ENCODE data around the gene EARS2.
"Not testable (repeated sequence)": the region's sequence is repeated elsewhere in the genome, so short reads cannot be mapped to it uniquely, and the experiment has no call there.

Gene EARS2

DNA sequence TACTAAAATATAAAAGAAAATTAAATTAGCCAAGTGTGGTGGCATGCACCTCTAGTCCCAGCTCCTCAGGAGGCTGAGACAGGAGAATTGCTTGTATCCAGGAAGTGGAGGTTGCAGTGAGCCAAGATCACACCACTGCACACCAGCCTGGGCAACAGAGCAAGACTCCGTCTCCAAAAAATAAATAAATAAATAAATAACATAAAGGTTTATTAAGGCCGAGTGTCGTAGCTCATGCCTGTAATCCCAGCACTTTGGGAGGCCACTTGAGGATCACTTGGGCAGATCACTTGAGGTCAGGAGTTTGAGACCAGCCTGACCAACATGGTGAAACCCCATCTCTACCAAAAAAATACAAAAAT lies 16.4 kb downstream of the EARS2 start:
- not testable (repeated sequence) for DNase-seq (ENCODE audit: low read depth, low spot score); H3K27me3 ChIP-seq (ENCODE audit: control insufficient read depth, insufficient read depth, low read length); H3K27ac ChIP-seq (ENCODE audit: low read length); H3K9me3 ChIP-seq (ENCODE audit: control insufficient read depth, insufficient read depth, low read length); H3K4me3 ChIP-seq (ENCODE audit: low read length); H3K4me1 ChIP-seq (ENCODE audit: control insufficient read depth, insufficient read depth, low read length)
- peaks cover 35% of the 10 kb centered on the region; the same call in 1 of the 2 replicates for H3K36me3 ChIP-seq (ENCODE audit: control insufficient read depth, insufficient read depth, low read length)
- no CpG with 5 or more reads among the region's 3 CpGs for WGBS (ENCODE audit: insufficient coverage, insufficient read length)

DNA sequence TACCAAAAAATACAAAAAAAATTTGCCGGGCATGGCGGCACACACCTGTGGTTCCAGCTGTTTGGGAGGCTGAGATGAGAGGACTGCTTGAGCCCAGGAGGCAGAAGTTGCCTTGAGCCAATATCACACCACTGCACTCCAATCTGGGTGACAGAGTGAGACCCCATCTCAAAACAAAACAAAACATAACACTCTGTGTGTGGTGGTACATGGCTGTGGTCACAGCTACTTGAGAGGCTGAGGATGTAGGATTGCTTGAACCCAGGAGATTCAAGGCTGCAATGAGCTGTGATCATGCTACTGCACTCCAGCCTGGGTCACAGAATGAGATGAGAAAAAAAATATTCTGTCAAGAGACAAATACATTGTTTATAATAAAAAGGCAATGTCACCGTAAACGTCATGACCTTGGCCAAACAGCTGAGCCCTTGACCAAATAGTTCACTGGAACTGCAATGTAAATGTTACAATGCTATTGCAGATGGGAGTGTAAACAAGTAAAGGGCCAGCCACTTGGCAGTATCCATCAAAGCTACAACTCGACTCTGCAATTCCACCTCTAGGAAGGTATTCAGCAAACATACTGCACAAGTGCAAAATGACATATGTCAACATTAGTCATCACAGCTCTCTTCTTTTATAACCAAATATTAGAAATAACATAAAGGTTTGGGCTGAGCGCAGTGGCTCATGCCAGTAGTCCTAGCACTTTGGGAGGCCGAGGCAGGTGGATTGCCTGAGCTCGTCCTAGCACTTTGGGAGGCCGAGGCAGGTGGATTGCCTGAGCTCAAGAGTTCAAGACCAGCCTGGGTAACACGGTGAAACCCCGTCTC lies 16.9 kb downstream of the EARS2 start:
- Histone ChIP-seq H3K4me3 (ENCODE audit: low read length) (no peak overlapping the region), H3K4me1 (ENCODE audit: control insufficient read depth, insufficient read depth, low read length) (no peaks in the 10 kb centered on the region), H3K9me3 (ENCODE audit: control insufficient read depth, insufficient read depth, low read length) (no peaks in the 10 kb centered on the region), H3K36me3 (ENCODE audit: control insufficient read depth, insufficient read depth, low read length) (peaks cover 35% of the 10 kb centered on the region; the same call in 1 of the 2 replicates), H3K27me3 (ENCODE audit: control insufficient read depth, insufficient read depth, low read length) (no peaks in the 10 kb centered on the region), H3K27ac (ENCODE audit: low read length) (no peak overlapping the region)
- WGBS (ENCODE audit: insufficient coverage, insufficient read length): no CpG with 5 or more reads among the region's 11 CpGs
- no peak for DNase-seq (ENCODE audit: low read depth, low spot score)

DNA sequence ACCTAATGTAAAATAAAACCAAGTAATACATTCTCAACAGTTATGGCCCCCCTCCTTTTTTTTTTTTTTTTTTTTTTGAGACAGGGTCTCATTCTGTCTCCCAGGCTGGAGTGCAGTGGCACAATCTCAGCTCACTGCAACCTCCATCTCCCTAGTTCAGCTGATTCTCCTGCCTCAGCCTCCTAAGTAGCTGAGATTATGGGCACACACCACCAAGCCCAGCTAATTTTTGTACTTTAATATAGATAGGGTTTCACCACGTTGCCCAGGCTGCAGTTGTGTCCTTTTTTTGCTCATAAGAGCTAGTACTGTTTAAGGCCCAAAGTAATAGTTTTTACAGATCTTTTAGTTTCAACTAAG lies 18.3 kb downstream of the EARS2 start:
- H3K27ac ChIP-seq (ENCODE audit: low read length): no peak overlapping the region
- no peak overlapping the region for H3K4me3 ChIP-seq (ENCODE audit: low read length)
- H3K4me1 ChIP-seq (ENCODE audit: control insufficient read depth, insufficient read depth, low read length): no peaks in the 10 kb centered on the region
- no peaks in the 10 kb centered on the region for H3K27me3 ChIP-seq (ENCODE audit: control insufficient read depth, insufficient read depth, low read length)
- no peak for DNase-seq (ENCODE audit: low read depth, low spot score)
- no CpG with 5 or more reads among the region's 1 CpG for WGBS (ENCODE audit: insufficient coverage, insufficient read length)
- H3K36me3 ChIP-seq (ENCODE audit: control insufficient read depth, insufficient read depth, low read length): peaks cover 36% of the 10 kb centered on the region
- no peaks in the 10 kb centered on the region for H3K9me3 ChIP-seq (ENCODE audit: control insufficient read depth, insufficient read depth, low read length)

DNA sequence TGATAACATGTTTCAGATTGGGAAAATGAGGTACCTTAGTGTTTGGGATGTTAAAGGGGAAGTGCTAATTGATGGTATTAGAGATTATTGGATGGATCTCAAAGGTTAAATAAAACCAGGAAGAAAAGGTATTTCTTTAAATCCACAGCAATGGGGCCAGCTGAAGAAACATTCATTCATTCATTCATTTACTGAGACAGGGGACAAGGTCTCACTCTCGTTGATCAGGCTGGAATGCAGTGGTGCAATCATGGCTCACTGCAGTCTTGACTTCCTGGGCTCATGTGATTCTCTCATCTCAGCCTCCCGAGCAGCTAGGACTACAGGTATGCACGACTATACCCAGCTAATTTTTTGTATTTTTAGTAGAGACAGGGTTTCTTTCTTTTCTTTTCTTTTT lies 19.8 kb downstream of the EARS2 start:
- no peak for DNase-seq (ENCODE audit: low read depth, low spot score)
- Histone ChIP-seq H3K9me3 (ENCODE audit: control insufficient read depth, insufficient read depth, low read length) (no peaks in the 10 kb centered on the region), H3K27me3 (ENCODE audit: control insufficient read depth, insufficient read depth, low read length) (no peaks in the 10 kb centered on the region), H3K27ac (ENCODE audit: low read length) (no peak overlapping the region), H3K4me3 (ENCODE audit: low read length) (no peak overlapping the region), H3K4me1 (ENCODE audit: control insufficient read depth, insufficient read depth, low read length) (no peaks in the 10 kb centered on the region), H3K36me3 (ENCODE audit: control insufficient read depth, insufficient read depth, low read length) (peaks cover 35% of the 10 kb centered on the region)
- no CpG with 5 or more reads among the region's 3 CpGs for WGBS (ENCODE audit: insufficient coverage, insufficient read length)

DNA sequence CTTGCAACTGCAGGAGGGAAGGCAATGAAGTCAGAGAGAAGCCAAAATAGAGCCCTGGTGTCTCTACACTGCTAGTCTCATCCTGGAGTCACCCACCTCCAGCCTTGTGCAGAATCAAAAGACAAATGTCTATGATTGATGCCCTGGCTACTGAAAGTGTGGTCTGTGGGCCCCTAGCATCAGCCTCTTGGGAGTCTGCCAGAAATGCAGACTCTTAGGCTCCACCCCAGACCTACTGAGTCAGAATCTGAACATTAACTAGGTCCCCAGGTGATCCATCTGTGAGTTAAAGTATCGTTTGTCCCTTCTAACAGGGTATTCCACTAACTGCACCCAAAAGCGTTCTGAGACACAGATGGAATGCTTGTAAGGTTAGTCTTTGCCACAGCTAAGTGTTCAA lies 21.2 kb downstream of the EARS2 start:
- no CpG with 5 or more reads among the region's 2 CpGs for WGBS (ENCODE audit: insufficient coverage, insufficient read length)
- H3K27me3 ChIP-seq (ENCODE audit: control insufficient read depth, insufficient read depth, low read length): no peaks in the 10 kb centered on the region
- H3K4me1 ChIP-seq (ENCODE audit: control insufficient read depth, insufficient read depth, low read length): no peaks in the 10 kb centered on the region
- H3K36me3 ChIP-seq (ENCODE audit: control insufficient read depth, insufficient read depth, low read length): peaks cover 39% of the 10 kb centered on the region
- no peak for DNase-seq (ENCODE audit: low read depth, low spot score)
- H3K9me3 ChIP-seq (ENCODE audit: control insufficient read depth, insufficient read depth, low read length): no peaks in the 10 kb centered on the region
- no peak overlapping the region for H3K27ac ChIP-seq (ENCODE audit: low read length)
- no peak overlapping the region for H3K4me3 ChIP-seq (ENCODE audit: low read length)

DNA sequence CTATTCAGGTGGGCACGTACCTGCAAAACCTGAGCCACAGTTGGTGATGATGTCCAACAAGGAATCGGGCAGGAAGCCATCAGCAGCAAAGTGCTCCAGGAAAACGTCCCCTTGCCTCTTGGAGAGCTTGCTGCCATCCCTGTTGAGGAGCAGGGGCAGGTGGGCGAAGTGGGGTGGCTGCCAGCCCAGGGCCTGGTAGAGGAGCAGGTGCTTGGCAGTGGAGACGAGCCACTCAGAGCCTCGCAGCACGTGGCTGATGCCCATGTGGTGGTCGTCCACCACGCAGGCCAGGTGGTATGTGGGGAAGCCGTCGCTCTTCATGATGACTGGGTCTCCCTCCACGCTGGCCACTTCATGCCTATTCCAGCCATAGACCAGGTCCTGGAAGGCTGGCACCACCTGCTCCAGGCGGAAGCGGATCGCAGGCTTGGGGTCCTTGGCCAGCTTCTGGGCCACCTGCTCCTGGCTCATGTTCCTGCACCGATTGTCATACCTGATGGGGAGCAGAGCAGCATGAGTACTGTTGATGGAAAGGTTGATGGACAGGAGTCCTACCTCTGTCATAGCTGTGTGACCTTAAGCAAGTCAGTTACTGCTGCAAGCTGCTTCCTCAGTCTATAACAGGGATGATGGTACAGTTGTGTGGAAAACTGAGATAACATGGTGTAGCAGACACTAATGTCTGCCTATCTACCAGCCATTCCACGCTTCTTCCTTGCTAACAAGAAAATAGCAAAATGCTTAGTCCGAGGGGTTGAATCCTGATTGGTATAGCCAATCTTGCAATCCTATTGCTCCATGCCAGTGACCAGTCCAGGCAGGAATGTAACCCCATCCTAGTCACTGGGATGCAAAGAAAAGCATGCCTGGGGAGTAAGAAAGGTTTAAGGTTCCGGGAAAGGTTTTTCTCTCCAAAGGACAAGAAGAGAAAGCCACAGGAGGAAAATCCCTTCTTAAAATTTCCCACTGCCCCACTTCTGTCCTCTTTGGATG lies 22.0 kb downstream of the EARS2 start:
- peaks cover 39% of the 10 kb centered on the region for H3K36me3 ChIP-seq (ENCODE audit: control insufficient read depth, insufficient read depth, low read length)

DNA sequence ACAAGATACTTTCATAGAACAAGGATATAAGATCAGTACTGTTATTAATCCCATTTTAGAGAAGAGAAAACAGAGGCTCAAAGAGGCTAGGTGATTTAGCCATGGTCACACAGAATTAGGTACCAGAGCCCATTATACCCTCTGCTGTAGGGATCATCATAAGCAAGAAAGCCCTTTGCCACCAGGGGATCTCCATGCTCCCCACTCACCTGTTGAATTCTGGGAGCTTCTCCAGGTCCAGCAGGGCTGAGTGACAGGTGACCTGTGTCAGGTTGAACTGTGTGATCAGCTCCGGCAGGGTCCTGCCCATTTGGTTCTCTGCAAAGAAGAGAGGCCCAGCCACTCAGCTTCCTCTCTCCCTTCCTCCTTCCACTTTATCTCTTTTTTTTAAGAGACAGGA lies 24.7 kb downstream of the EARS2 start:
- no peaks in the 10 kb centered on the region for H3K27me3 ChIP-seq (ENCODE audit: control insufficient read depth, insufficient read depth, low read length)
- no CpG with 5 or more reads among the region's 1 CpG for WGBS (ENCODE audit: insufficient coverage, insufficient read length)
- peaks cover 46% of the 10 kb centered on the region for H3K36me3 ChIP-seq (ENCODE audit: control insufficient read depth, insufficient read depth, low read length)
- no peak overlapping the region for H3K4me3 ChIP-seq (ENCODE audit: low read length)
- no peaks in the 10 kb centered on the region for H3K9me3 ChIP-seq (ENCODE audit: control insufficient read depth, insufficient read depth, low read length)
- DNase-seq (ENCODE audit: low read depth, low spot score): no peak
- no peak overlapping the region for H3K27ac ChIP-seq (ENCODE audit: low read length)
- H3K4me1 ChIP-seq (ENCODE audit: control insufficient read depth, insufficient read depth, low read length): no peaks in the 10 kb centered on the region

More for the DNA sequence above, 22.0 kb downstream of the EARS2 start:
- H3K4me3 ChIP-seq (ENCODE audit: low read length): no peak overlapping the region
- H3K27me3 ChIP-seq (ENCODE audit: control insufficient read depth, insufficient read depth, low read length): no peaks in the 10 kb centered on the region
- H3K9me3 ChIP-seq (ENCODE audit: control insufficient read depth, insufficient read depth, low read length): no peaks in the 10 kb centered on the region
- no CpG with 5 or more reads among the region's 19 CpGs for WGBS (ENCODE audit: insufficient coverage, insufficient read length)
- no peak overlapping the region for H3K27ac ChIP-seq (ENCODE audit: low read length)
- H3K4me1 ChIP-seq (ENCODE audit: control insufficient read depth, insufficient read depth, low read length): no peaks in the 10 kb centered on the region
- DNase-seq (ENCODE audit: low read depth, low spot score): no peak

DNA sequence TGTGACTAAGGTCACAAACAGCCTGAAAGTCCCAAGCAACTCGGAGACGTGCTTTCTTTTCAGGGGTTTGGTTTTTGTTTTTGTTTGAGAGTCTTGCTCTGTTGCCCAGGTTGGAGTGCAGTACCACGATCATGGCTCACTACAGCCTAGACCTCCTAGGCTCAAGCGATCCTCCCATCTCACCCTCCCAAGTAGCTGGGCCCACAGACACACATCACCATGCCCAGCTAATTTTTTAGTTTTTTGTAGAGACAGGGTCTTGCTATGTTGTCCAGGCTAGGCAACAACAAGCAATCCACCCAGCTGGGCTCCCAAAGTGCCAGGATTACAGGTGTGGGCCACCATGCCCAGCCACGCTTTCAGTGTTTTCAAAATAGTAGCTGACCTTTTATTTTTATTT lies 27.1 kb downstream of the EARS2 start:
- Histone ChIP-seq H3K27ac (ENCODE audit: low read length) (no peak overlapping the region), H3K4me1 (ENCODE audit: control insufficient read depth, insufficient read depth, low read length) (no peaks in the 10 kb centered on the region), H3K4me3 (ENCODE audit: low read length) (no peak overlapping the region), H3K36me3 (ENCODE audit: control insufficient read depth, insufficient read depth, low read length) (peaks cover 38% of the 10 kb centered on the region), H3K9me3 (ENCODE audit: control insufficient read depth, insufficient read depth, low read length) (no peaks in the 10 kb centered on the region), H3K27me3 (ENCODE audit: control insufficient read depth, insufficient read depth, low read length) (no peaks in the 10 kb centered on the region)
- WGBS (ENCODE audit: insufficient coverage, insufficient read length): no CpG with 5 or more reads among the region's 5 CpGs
- no peak for DNase-seq (ENCODE audit: low read depth, low spot score)

DNA sequence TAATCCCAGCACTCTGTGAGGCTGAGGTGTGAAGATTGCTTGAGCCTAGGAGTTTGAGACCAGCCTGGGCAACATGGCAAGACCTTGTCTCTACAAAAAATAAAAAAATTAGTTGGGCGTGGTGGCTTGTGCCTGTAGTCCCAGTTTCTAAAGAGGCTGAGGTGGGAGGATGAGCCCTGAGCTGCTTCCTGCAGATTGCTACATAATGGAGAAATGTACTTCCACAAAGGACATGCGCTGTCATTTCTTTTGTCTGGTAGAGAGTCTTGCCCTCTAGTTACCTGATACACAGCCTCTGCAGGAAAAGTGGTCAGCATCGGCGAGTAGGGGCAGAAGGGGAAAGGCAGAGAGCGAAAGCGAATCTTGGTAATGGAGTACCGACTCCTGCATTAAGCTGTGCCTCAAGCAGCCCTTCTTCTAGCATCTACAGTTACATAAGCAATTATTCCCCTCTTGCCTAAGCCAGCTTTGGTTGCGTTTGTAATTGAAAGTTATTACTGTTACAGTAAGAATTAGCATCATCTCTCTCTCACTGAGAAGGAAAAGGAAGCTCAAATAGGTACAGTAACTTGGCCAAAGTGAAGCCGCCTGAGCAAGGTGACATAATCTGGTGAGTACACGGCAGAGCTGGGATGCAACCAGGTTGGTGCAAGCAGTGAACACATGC lies 28.4 kb downstream of the EARS2 start:
- no peak overlapping the region for H3K4me3 ChIP-seq (ENCODE audit: low read length)
- WGBS (ENCODE audit: insufficient coverage, insufficient read length): no CpG with 5 or more reads among the region's 10 CpGs
- DNase-seq (ENCODE audit: low read depth, low spot score): no peak
- no peaks in the 10 kb centered on the region for H3K4me1 ChIP-seq (ENCODE audit: control insufficient read depth, insufficient read depth, low read length)
- H3K9me3 ChIP-seq (ENCODE audit: control insufficient read depth, insufficient read depth, low read length): no peaks in the 10 kb centered on the region
- peaks cover 33% of the 10 kb centered on the region for H3K36me3 ChIP-seq (ENCODE audit: control insufficient read depth, insufficient read depth, low read length)
- H3K27ac ChIP-seq (ENCODE audit: low read length): no peak overlapping the region
- no peaks in the 10 kb centered on the region for H3K27me3 ChIP-seq (ENCODE audit: control insufficient read depth, insufficient read depth, low read length)

DNA sequence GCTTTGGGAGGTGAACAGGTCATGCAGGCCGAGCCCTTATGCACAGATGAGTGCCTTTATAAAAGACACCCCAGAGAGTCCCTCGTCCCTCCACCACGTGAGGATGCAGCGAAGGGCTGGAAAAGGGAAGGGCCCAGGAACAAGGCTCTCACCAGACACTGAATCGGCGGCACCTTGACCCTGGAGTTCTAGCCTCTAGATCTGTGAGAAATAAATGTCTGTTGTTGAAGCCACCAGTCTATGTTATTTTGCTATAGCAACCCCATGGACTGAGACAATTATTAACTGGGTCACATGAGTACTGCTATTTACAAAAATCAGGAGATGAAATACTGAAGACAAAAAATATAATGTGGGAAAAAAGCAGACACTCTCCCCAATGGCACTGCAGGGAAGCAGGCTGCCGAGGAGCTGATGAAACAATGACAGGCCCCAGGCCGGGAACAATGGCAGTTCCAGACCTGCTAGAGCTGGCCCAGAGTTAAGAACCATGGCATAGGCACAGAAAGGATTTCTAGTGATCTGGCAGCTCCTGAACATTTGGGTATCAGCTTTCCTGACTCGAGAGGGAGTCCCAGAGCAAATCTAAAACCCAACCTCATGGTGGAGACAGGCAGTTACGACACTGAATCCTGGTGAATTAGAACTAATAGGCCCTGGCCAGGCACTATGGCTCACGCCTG lies 29.0 kb downstream of the EARS2 start:
- WGBS (ENCODE audit: insufficient coverage, insufficient read length): no CpG with 5 or more reads among the region's 11 CpGs
- Histone ChIP-seq H3K36me3 (ENCODE audit: control insufficient read depth, insufficient read depth, low read length) (peaks cover 33% of the 10 kb centered on the region), H3K27me3 (ENCODE audit: control insufficient read depth, insufficient read depth, low read length) (no peaks in the 10 kb centered on the region), H3K9me3 (ENCODE audit: control insufficient read depth, insufficient read depth, low read length) (no peaks in the 10 kb centered on the region), H3K27ac (ENCODE audit: low read length) (no peak overlapping the region), H3K4me1 (ENCODE audit: control insufficient read depth, insufficient read depth, low read length) (no peaks in the 10 kb centered on the region), H3K4me3 (ENCODE audit: low read length) (no peak overlapping the region)
- DNase-seq (ENCODE audit: low read depth, low spot score): no peak
